Measurements from ENCODE around the gene PRDM11.
A peak's percentile ranks its signal among the peaks of the same experiment; 100 is the strongest.

PRDM11 gene

DNA sequence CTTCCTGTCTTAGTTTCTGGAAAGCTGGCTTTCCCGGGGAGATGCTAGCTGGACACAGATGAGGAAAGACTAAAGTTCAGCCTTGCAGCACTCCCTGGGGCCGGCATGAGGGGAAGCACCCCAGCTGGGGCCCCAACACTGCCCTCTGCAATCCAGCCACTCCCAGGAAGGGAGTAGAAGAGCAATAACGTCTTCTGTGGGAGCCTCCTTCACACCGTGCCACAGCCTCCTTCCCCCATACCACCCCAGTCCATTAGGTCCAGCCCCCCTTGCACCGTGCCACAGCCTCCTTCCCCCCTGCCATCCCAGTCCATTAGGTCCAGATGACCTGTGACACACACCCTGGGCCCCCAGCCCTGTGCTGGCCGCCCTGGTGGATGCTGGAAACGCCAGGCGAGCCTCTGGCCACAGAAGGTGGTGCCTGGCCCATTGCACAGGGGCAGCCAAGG, 44.1 kb upstream of the PRDM11 start:
- peaks cover 12% of the 10 kb centered on the region for H3K4me1 ChIP-seq (ENCODE audit: control insufficient read depth, insufficient read depth, low read depth, low read length)
- DNase-seq = peak; percentile 47
- H3K4ac ChIP-seq (ENCODE audit: low read depth in 1 of 2, low read length in 2 of 2) = peak overlapping the region; percentile 15 to 51
- no peak overlapping the region for H2AFZ ChIP-seq (ENCODE audit: low read depth, low read length)
- H3K9me3 ChIP-seq (ENCODE audit: control insufficient read depth, low read length) = no peaks in the 10 kb centered on the region
- peaks cover 51 to 55% of the 10 kb centered on the region in 2 experiments for H3K27me3 ChIP-seq (ENCODE audit: control insufficient read depth in 1 of 2, insufficient read depth in 1 of 2, low read length in 2 of 2)
- H2BK15ac ChIP-seq (ENCODE audit: low read depth, poor library complexity, severe bottlenecking) = peak overlapping the region; percentile 18
- H2BK12ac ChIP-seq (ENCODE audit: low read length in 2 of 2) = peak overlapping the region in 1 of 2 experiments; percentile 99
- H3K18ac ChIP-seq (ENCODE audit: low read depth in 1 of 2, low read length in 2 of 2) = peak overlapping the region; percentile 70 to 97
- peak overlapping the region; percentile 92 for H4K91ac ChIP-seq (ENCODE audit: low read length)
- H3K23ac ChIP-seq (ENCODE audit: low read length in 2 of 2) = no peak overlapping the region
- H3K27ac ChIP-seq (ENCODE audit: low read length, poor library complexity, severe bottlenecking) = no peak overlapping the region
- H3K4me3 ChIP-seq (ENCODE audit: insufficient read depth in 1 of 2, low read depth in 1 of 2, low read length in 2 of 2) = peak overlapping the region in 1 of 2 experiments; percentile 13
- no peaks in the 10 kb centered on the region for H3K79me1 ChIP-seq (replicated peaks; ENCODE audit: low read length, poor library complexity, severe bottlenecking)
- peak overlapping the region; percentile 3 for H3K9ac ChIP-seq (ENCODE audit: low read length)
- no peak overlapping the region for H2BK5ac ChIP-seq (ENCODE audit: low read depth, low read length, poor library complexity, severe bottlenecking)
- H2AK5ac ChIP-seq (ENCODE audit: low read length, severe bottlenecking) = no peak overlapping the region
- no peak overlapping the region for H3K4me2 ChIP-seq (ENCODE audit: low read length, poor library complexity, severe bottlenecking)
- WGBS = 32% methylated on average over 8 of the region's 8 CpGs
- peak overlapping the region; percentile 30 for H4K8ac ChIP-seq (ENCODE audit: low read length)
- H3K36me3 ChIP-seq (ENCODE audit: control insufficient read depth in 1 of 2, insufficient read depth in 2 of 2, low read depth in 1 of 2, low read length in 2 of 2) = no peaks in the 10 kb centered on the region
- H3K14ac ChIP-seq (ENCODE audit: low read length in 2 of 2) = peak overlapping the region in 1 of 2 experiments; percentile 15
- H2BK120ac ChIP-seq (ENCODE audit: low read depth, low read length) = peak overlapping the region; percentile 12

DNA sequence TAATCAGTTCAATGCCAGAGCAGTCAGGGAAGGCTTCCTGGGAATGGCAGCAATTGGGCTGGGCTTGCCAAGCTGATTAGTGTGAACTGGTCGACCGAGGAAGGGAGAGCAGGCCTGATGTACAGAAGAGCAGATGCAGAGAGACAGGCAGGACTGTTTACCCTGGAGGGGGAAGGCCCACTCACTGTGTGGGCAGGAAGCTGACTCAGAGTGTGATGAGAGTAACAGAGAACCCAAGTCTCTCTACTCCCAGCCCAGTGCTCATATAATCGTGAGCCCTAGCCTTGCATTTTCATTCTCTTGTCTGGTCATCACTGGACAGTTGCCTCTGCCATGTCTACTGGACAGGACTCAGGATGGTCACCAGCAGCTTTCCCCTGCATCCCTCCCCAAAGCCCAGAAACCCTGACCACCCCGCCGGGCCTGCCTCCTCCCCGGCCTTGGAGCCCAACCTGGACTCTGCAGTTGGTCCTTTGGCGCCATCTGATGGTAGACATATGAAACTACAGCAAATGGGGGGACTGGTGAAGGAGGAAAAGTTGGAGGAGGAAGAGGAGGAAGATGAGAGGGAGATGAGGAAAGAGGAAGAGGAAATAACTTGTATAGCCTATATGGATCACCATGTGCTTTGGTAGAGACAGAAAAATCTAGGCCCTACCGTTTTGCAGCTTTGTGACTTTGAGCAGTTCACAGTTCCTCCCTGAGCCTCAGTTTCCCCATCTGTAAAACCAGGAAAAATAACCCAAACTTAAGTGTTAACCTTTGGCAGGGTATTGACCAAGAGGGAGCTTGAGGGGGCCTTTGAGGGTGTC, 43.4 kb upstream of the PRDM11 start:
- Histone ChIP-seq H3K27ac (ENCODE audit: low read length, poor library complexity, severe bottlenecking) (no peak overlapping the region), H3K14ac (ENCODE audit: low read length in 2 of 2) (peak overlapping the region in 1 of 2 experiments; percentile 15), H3K4me2 (ENCODE audit: low read length, poor library complexity, severe bottlenecking) (peak overlapping the region; percentile 5), H2AK5ac (ENCODE audit: low read length, severe bottlenecking) (no peak overlapping the region), H4K8ac (ENCODE audit: low read length) (peak overlapping the region; percentile 30), H3K4ac (ENCODE audit: low read depth in 1 of 2, low read length in 2 of 2) (peak overlapping the region; percentile 15 to 51), H3K36me3 (ENCODE audit: control insufficient read depth in 1 of 2, insufficient read depth in 2 of 2, low read depth in 1 of 2, low read length in 2 of 2) (no peaks in the 10 kb centered on the region), H3K4me3 (ENCODE audit: insufficient read depth in 1 of 2, low read depth in 1 of 2, low read length in 2 of 2) (peak overlapping the region in 1 of 2 experiments; percentile 32), H2AFZ (ENCODE audit: low read depth, low read length) (no peak overlapping the region), H2BK12ac (ENCODE audit: low read length in 2 of 2) (peak overlapping the region in 1 of 2 experiments; percentile 99), H2BK120ac (ENCODE audit: low read depth, low read length) (peak overlapping the region; percentile 12), H3K18ac (ENCODE audit: low read depth in 1 of 2, low read length in 2 of 2) (peak overlapping the region; percentile 70 to 97), H3K4me1 (ENCODE audit: control insufficient read depth, insufficient read depth, low read depth, low read length) (peaks cover 12% of the 10 kb centered on the region), H3K9me3 (ENCODE audit: control insufficient read depth, low read length) (no peaks in the 10 kb centered on the region), H3K9ac (ENCODE audit: low read length) (peak overlapping the region; percentile 3), H3K79me1 (replicated peaks; ENCODE audit: low read length, poor library complexity, severe bottlenecking) (no peaks in the 10 kb centered on the region), H2BK15ac (ENCODE audit: low read depth, poor library complexity, severe bottlenecking) (peak overlapping the region; percentile 18), H4K91ac (ENCODE audit: low read length) (peak overlapping the region; percentile 92), H2BK5ac (ENCODE audit: low read depth, low read length, poor library complexity, severe bottlenecking) (no peak overlapping the region), H3K23ac (ENCODE audit: low read length in 2 of 2) (no peak overlapping the region), H3K27me3 (ENCODE audit: control insufficient read depth in 1 of 2, insufficient read depth in 1 of 2, low read length in 2 of 2) (peaks cover 45 to 54% of the 10 kb centered on the region in 2 experiments)
- WGBS = 0% methylated on average over 8 of the region's 8 CpGs
- peak; percentile 93 for DNase-seq

DNA sequence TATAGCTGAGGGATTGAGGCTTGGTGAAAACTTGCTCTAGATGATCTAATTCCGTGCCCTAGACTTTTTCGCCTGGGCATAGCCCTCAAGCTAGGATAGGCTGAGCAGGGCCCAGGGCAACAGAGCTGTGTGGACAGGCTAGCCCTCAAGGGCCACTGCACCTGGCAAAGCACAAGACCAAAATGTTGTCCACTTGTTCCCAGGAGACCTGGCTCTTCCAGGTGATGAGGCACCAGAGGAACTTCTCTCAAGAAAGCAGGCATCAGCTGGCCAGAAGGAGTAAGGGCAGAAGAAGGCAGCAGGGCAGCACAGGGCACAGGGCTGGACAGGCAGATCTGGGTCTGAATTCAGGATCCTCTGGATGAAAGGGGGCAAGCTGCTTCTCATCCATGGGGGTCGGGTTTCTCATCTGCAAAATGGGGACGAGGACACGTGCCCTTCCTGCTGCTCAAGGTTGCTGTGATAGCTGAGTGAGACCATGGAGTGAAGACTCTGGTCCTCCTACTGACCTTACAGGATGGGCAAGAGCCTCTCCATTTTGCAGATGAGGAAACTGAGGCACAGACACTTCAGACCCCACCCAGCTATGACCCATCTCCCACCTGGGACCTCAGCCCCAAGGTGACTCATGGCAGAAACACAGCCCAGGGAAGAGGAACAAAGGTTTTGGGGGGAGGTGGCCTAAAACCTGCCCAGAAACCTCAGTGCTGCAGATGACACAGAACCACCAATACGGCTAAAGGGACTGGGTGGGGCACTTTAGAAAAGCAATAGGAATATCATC, 42.2 kb upstream of the PRDM11 start:
- no peak overlapping the region for H3K4me2 ChIP-seq (ENCODE audit: low read length, poor library complexity, severe bottlenecking)
- no peak overlapping the region for H2AK5ac ChIP-seq (ENCODE audit: low read length, severe bottlenecking)
- no peak overlapping the region for H2BK120ac ChIP-seq (ENCODE audit: low read depth, low read length)
- H3K4me1 ChIP-seq (ENCODE audit: control insufficient read depth, insufficient read depth, low read depth, low read length) = peaks cover 18% of the 10 kb centered on the region
- H3K4ac ChIP-seq (ENCODE audit: low read depth in 1 of 2, low read length in 2 of 2) = no peak overlapping the region
- no peak overlapping the region for H2AFZ ChIP-seq (ENCODE audit: low read depth, low read length)
- peaks cover 36 to 53% of the 10 kb centered on the region in 2 experiments for H3K27me3 ChIP-seq (ENCODE audit: control insufficient read depth in 1 of 2, insufficient read depth in 1 of 2, low read length in 2 of 2)
- DNase-seq = no peak
- H3K18ac ChIP-seq (ENCODE audit: low read depth in 1 of 2, low read length in 2 of 2) = peak overlapping the region in 1 of 2 experiments; percentile 22
- no peak overlapping the region for H3K27ac ChIP-seq (ENCODE audit: low read length, poor library complexity, severe bottlenecking)
- 85% methylated on average over 6 of the region's 6 CpGs for WGBS
- H3K36me3 ChIP-seq (ENCODE audit: control insufficient read depth in 1 of 2, insufficient read depth in 2 of 2, low read depth in 1 of 2, low read length in 2 of 2) = no peaks in the 10 kb centered on the region
- no peak overlapping the region for H2BK15ac ChIP-seq (ENCODE audit: low read depth, poor library complexity, severe bottlenecking)
- H3K9ac ChIP-seq (ENCODE audit: low read length) = no peak overlapping the region
- H3K79me1 ChIP-seq (replicated peaks; ENCODE audit: low read length, poor library complexity, severe bottlenecking) = no peaks in the 10 kb centered on the region
- no peak overlapping the region for H3K14ac ChIP-seq (ENCODE audit: low read length in 2 of 2)
- peak overlapping the region; percentile 22 for H4K91ac ChIP-seq (ENCODE audit: low read length)
- H2BK5ac ChIP-seq (ENCODE audit: low read depth, low read length, poor library complexity, severe bottlenecking) = no peak overlapping the region
- H4K8ac ChIP-seq (ENCODE audit: low read length) = no peak overlapping the region
- H2BK12ac ChIP-seq (ENCODE audit: low read length in 2 of 2) = no peak overlapping the region
- H3K4me3 ChIP-seq (ENCODE audit: insufficient read depth in 1 of 2, low read depth in 1 of 2, low read length in 2 of 2) = no peak overlapping the region
- H3K9me3 ChIP-seq (ENCODE audit: control insufficient read depth, low read length) = no peaks in the 10 kb centered on the region
- H3K23ac ChIP-seq (ENCODE audit: low read length in 2 of 2) = no peak overlapping the region

DNA sequence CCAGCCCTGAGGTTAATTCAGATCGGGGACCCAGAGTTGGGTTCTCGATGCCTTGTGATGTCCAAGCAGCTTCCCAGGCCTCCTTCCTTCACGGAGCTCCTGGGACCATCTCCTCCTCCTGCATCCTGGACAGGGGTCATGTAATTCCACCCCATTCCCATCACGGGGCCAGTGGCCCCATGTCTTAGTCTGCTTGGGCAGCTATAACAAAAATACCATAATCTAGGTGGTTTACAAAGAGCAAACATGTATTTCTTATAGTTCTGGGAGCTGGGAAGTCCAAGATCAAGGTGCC, 41.7 kb upstream of the PRDM11 start:
- no peak overlapping the region for H4K8ac ChIP-seq (ENCODE audit: low read length)
- no peak overlapping the region for H3K9ac ChIP-seq (ENCODE audit: low read length)
- WGBS = 87% methylated on average over 3 of the region's 4 CpGs
- H2BK120ac ChIP-seq (ENCODE audit: low read depth, low read length) = no peak overlapping the region
- no peak overlapping the region for H3K23ac ChIP-seq (ENCODE audit: low read length in 2 of 2)
- no peak overlapping the region for H3K27ac ChIP-seq (ENCODE audit: low read length, poor library complexity, severe bottlenecking)
- H3K18ac ChIP-seq (ENCODE audit: low read depth in 1 of 2, low read length in 2 of 2) = no peak overlapping the region
- no peak overlapping the region for H3K14ac ChIP-seq (ENCODE audit: low read length in 2 of 2)
- no peak overlapping the region for H3K4ac ChIP-seq (ENCODE audit: low read depth in 1 of 2, low read length in 2 of 2)
- no peak overlapping the region for H2AK5ac ChIP-seq (ENCODE audit: low read length, severe bottlenecking)
- no peak overlapping the region for H4K91ac ChIP-seq (ENCODE audit: low read length)
- H3K36me3 ChIP-seq (ENCODE audit: control insufficient read depth in 1 of 2, insufficient read depth in 2 of 2, low read depth in 1 of 2, low read length in 2 of 2) = no peaks in the 10 kb centered on the region
- H3K4me3 ChIP-seq (ENCODE audit: insufficient read depth in 1 of 2, low read depth in 1 of 2, low read length in 2 of 2) = no peak overlapping the region
- no peak overlapping the region for H2BK12ac ChIP-seq (ENCODE audit: low read length in 2 of 2)
- no peak overlapping the region for H3K4me2 ChIP-seq (ENCODE audit: low read length, poor library complexity, severe bottlenecking)
- no peak for DNase-seq
- H3K4me1 ChIP-seq (ENCODE audit: control insufficient read depth, insufficient read depth, low read depth, low read length) = peaks cover 18% of the 10 kb centered on the region
- H2BK15ac ChIP-seq (ENCODE audit: low read depth, poor library complexity, severe bottlenecking) = no peak overlapping the region
- H3K9me3 ChIP-seq (ENCODE audit: control insufficient read depth, low read length) = no peaks in the 10 kb centered on the region
- peaks cover 39 to 54% of the 10 kb centered on the region in 2 experiments for H3K27me3 ChIP-seq (ENCODE audit: control insufficient read depth in 1 of 2, insufficient read depth in 1 of 2, low read length in 2 of 2)
- H3K79me1 ChIP-seq (replicated peaks; ENCODE audit: low read length, poor library complexity, severe bottlenecking) = no peaks in the 10 kb centered on the region
- H2BK5ac ChIP-seq (ENCODE audit: low read depth, low read length, poor library complexity, severe bottlenecking) = no peak overlapping the region
- no peak overlapping the region for H2AFZ ChIP-seq (ENCODE audit: low read depth, low read length)
